Measurements from ENCODE around the gene SH2D6. TPM values are rescaled to one million over a fixed set of nuclear protein-coding genes. Genes with fewer than 3 reads are reported as not detected.

The SH2D6 gene
- 0.46 to 1.6 TPM (median 0.55 TPM) in 5 replicates for total RNA-seq (2022; extraction: Qiagen RNA extraction; ENCODE audit: low read depth)

DNA sequence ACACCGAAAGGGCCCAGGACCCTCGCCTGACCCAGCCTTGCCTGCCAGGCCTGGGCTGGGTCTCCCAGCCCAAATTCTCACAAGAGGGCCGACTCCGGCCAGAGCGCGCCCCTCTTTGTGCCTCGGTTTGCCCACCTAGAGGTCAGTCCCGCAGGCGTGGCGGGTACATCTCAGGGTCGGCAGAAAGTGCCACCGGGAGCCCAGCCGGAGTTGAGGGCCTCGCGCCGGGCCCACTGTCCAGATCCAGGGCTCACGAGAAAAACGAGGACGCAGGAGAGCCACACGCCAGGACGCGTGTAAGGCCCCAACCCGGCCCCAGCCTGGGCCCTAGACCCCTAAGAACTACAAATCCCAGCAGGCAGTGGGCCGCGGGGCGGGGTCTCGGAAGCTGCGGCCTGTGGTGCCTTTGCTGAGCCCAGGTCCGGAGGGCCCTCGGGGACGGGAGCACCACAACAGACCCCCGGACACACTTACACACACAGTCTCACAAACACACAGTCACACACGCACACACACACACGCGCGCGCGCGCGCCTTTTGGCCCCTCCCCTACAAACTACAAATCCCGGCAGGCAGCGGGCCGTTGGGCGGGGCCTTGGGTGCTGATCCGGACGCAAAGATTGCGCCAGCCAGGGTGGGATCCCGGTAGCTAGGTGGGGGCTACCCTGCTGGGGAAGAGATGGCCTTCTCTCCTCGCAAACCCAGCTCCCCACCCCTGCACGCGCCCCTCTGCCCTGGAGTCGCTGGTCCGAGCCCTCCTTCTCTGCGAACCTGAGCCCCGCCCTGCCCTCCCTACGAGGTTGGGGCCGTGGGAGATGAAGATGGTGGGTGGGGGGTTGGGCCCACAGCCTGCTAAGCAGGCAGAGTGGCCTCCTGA lies at the start of gene SH2D6:
SH2D6 (plus strand) TSS at position 583 of the 877 bp plus-strand sequence. CDS start 10,752 bp downstream, outside the sequence.

DNA sequence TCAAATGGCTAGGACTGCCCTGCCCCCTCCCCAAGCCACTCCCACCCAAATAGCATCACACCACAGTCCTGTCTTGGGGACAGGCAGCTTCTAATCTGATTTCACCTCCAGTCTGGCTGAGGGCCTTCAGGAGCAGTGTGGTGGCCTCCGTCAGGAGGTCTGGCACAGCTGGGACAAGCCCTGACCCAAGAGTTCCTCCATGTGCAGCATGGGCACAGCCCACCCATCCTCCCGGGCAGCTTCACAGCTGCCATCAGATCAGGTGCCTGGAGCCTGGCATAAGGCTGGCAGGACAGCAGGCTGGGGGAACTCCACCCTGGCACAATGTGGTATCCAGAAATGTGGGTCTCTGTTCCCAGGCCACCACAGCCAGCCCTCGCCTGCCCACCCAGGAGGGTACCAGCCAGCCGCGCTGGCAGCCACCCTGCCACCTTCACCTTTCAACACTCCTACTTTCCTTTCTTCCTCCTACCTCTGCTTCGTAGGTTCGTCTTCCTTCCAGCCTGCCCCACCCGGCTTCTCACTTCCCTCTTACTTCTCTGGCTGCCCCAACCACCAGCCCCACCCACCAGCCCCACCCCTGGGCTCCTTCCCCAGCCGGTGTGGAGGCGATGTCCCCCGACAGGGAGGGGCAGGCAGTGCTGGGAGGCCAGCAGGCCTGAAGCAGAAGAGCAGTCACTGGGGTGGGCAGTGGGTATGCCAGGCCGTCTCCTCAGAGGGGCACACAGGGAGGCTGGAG lies 8.5 kb upstream of the SH2D6 start, which contains the start of gene CAPG:
CAPG (minus strand) TSS at position 522 of the 739 bp plus-strand sequence. CDS start 8,221 bp downstream, outside the sequence.

Other genes starting within 250 kb of the SH2D6 start
- gene TGOLN2, start 90.7 kb upstream of the SH2D6 start, total RNA-seq (2022; extraction: Qiagen RNA extraction; ENCODE audit: low read depth): 74.7 to 107 TPM (median 104 TPM) in 5 replicates
- gene RETSAT, start 64.2 kb upstream of the SH2D6 start, total RNA-seq (2022; extraction: Qiagen RNA extraction; ENCODE audit: low read depth): 51.9 to 58.7 TPM (median 54.3 TPM) in 5 replicates
- 11.1 to 13.1 TPM (median 11.9 TPM) in 5 replicates for gene ELMOD3, start 63.9 kb upstream of the SH2D6 start, total RNA-seq (2022; extraction: Qiagen RNA extraction; ENCODE audit: low read depth)
- gene CAPG, start 8.3 kb upstream of the SH2D6 start, total RNA-seq (2022; extraction: Qiagen RNA extraction; ENCODE audit: low read depth): 82.4 to 117 TPM (median 86.5 TPM) in 5 replicates
- gene MAT2A, start 120.5 kb downstream of the SH2D6 start, total RNA-seq (2022; extraction: Qiagen RNA extraction; ENCODE audit: low read depth): 412 to 487 TPM (median 481 TPM) in 5 replicates
- 36.2 to 46.7 TPM (median 42.4 TPM) in 5 replicates for gene GGCX, start 142.8 kb downstream of the SH2D6 start, total RNA-seq (2022; extraction: Qiagen RNA extraction; ENCODE audit: low read depth)
- 15.8 to 20.9 TPM (median 20.0 TPM) in 5 replicates for gene VAMP8, start 158.9 kb downstream of the SH2D6 start, total RNA-seq (2022; extraction: Qiagen RNA extraction; ENCODE audit: low read depth)
- 0.15 TPM in 1 of 5 replicates, not detected in the others for gene VAMP5, start 165.7 kb downstream of the SH2D6 start, total RNA-seq (2022; extraction: Qiagen RNA extraction; ENCODE audit: low read depth)
- gene RNF181, start 177.0 kb downstream of the SH2D6 start, total RNA-seq (2022; extraction: Qiagen RNA extraction; ENCODE audit: low read depth): 183 to 198 TPM (median 189 TPM) in 5 replicates
- 8.5 to 13.1 TPM (median 11.8 TPM) in 5 replicates for gene TMEM150A, start 184.0 kb downstream of the SH2D6 start, total RNA-seq (2022; extraction: Qiagen RNA extraction; ENCODE audit: low read depth)
- gene C2orf68, start 193.4 kb downstream of the SH2D6 start, total RNA-seq (2022; extraction: Qiagen RNA extraction; ENCODE audit: low read depth): 19.6 to 28.1 TPM (median 24.4 TPM) in 5 replicates
- 69.5 to 76.1 TPM (median 75.0 TPM) in 5 replicates for gene USP39, start 197.5 kb downstream of the SH2D6 start, total RNA-seq (2022; extraction: Qiagen RNA extraction; ENCODE audit: low read depth)
- gene SFTPB, start 249.5 kb downstream of the SH2D6 start, total RNA-seq (2022; extraction: Qiagen RNA extraction; ENCODE audit: low read depth): 0.09 to 0.37 TPM (median 0.12 TPM) in 4 of 5 replicates, not detected in the other

All from A549 treated with RU486 at 1 μM for 4 hours (cell line).